GM19025 (cell line): ENCODE results near the gene AKTIP.
"Not testable (repeated sequence)": the region's sequence is repeated elsewhere in the genome, so short reads cannot be mapped to it uniquely, and the experiment has no call there.

ENCODE experiments used
- ATAC-seq: cut with Tn5 transposase; IDR thresholded peaks from one replicate; pipeline ENCODE4 v1.9.1; 2021; ENCODE audit warnings: mild to moderate bottlenecking, low read depth, moderate library complexity; ENCODE audit not compliant: unreplicated experiment

Gene AKTIP

GRCh38 chr16:53502331-53503269 is at the start of gene AKTIP:
AKTIP (minus strand) TSS chr16:53503209; CDS start chr16:53500259, 2,950 bp downstream.
- ATAC-seq = peak; percentile 15

- peak; percentile 54 for ATAC-seq
Measured at GRCh38 chr16:53549970-53550690, 47.1 kb upstream of the AKTIP start.

GRCh38 chr16:53546988-53547391 is 44.0 kb upstream of the AKTIP start:
- ATAC-seq = no peak

- no peak for ATAC-seq
Measured at GRCh38 chr16:53545433-53545832, 42.4 kb upstream of the AKTIP start.

DNA sequence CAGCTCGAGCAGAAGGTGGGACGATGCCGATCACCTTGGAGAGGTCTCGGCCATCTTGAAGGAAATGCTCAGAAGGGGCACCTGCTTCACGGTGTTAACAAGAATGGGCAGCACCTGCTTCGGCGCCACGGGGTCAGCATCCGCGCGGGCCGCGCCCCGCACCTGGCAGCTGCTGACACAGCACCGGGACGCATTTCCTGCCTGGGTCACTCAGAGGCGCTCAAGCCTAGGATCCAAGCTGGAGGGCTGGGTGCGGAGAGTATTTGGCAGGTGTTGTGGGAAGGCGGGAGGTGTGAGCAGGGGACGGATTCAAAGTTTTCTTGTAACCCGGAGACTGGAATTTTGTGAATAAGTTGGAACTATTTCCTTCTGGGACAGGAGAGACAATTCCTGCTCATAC is 39.3 kb upstream of the AKTIP start:
- no peak for ATAC-seq

- no peak for ATAC-seq
Measured at GRCh38 chr16:53541326-53541725, 38.3 kb upstream of the AKTIP start.

GRCh38 chr16:53539759-53540718 is 37.0 kb upstream of the AKTIP start:
- ATAC-seq = not testable (repeated sequence)

DNA sequence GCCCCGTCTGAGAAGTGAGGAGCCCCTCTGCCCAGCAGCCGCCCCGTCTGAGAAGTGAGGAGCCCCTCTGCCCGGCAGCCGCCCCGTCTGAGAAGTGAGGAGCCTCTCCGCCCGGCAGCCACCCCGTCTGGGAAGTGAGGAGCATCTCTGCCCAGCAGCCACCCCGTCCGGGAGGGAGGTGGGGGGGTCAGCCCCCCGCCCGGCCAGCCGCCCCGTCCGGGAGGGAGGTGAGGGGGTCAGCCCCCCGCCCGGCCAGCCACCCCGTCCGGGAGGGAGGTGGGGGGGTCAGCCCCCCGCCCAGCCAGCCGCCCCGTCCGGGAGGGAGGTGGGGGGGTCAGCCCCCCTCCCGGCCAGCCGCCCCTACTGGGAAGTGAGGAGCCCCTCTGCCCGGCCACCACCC is 36.3 kb upstream of the AKTIP start:
- ATAC-seq = not testable (repeated sequence)

- no peak for ATAC-seq
Measured at GRCh38 chr16:53537626-53538025, 34.6 kb upstream of the AKTIP start.

- no peak for ATAC-seq
Measured at GRCh38 chr16:53534206-53534605, 31.2 kb upstream of the AKTIP start.

GRCh38 chr16:53530741-53531140 is 27.7 kb upstream of the AKTIP start:
- ATAC-seq = no peak

GRCh38 chr16:53530046-53530445 is 27.0 kb upstream of the AKTIP start:
- no peak for ATAC-seq

DNA sequence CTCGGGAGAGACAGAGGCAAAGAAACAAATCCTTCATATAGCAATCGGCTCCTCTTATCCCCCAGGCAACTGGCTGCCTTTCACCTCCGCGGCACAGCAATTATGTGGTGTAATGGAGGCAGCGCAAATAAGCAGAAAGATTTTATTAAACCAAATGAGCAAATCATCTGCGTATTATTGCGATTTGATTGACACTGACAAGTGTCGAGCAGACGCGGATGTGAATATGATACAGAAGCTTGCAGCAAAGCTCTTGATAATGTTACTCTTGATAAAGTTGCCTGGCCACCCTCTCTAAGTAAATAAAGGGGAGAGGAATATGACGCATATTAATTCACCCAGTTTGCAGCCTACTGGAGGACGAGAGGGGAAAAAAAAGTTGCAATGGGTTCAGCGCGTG is 26.5 kb upstream of the AKTIP start:
- ATAC-seq = no peak

DNA sequence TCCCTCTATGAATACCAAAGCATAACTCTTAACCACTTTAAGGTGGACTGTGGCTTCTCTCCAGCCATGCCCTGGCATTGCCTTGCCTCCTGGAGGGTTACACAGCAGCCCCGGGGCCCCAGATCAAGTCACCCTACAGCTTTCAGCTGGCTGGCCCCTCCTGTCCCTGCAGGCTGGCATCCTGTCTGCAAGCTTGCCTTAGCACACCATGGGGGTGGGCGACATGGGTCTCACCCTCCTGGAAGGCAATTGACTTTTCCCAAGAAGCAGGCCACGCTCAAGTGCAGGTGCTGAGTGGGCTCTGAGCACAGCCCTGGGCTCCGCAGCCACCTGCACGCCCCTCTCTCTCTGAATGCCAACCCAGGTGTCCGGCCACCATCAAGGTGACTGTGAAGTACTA is 25.8 kb upstream of the AKTIP start:
- no peak for ATAC-seq

DNA sequence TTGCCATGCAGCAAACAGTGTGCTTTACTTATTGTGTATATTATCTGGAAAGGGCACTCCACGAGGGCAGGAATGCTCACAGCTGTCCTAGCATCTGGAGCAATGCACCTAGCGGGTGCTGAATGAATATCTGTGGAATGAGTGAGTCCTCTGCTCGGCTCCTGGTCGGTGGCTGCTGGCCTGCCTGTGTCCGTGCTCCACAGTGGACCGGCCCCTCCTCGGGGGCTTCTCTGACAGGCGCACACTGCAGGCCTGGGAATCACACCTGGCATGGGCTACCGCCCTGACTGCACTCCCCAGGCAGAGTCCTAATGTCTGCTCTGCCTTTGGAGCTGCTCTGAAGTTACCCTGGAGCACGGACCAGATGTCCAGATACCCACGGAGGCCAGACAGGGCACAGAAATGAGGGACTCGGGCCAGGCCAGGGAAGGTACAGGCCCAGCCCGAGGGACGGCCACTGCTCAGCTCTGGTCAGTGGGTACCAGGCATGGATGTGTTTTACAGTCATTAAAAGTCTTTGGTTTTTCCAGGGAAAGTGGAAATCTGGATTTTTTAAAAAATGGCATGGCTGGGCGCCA is 21.1 kb upstream of the AKTIP start:
- no peak for ATAC-seq

GRCh38 chr16:53523126-53523804 is 20.3 kb upstream of the AKTIP start:
- ATAC-seq = no peak

DNA sequence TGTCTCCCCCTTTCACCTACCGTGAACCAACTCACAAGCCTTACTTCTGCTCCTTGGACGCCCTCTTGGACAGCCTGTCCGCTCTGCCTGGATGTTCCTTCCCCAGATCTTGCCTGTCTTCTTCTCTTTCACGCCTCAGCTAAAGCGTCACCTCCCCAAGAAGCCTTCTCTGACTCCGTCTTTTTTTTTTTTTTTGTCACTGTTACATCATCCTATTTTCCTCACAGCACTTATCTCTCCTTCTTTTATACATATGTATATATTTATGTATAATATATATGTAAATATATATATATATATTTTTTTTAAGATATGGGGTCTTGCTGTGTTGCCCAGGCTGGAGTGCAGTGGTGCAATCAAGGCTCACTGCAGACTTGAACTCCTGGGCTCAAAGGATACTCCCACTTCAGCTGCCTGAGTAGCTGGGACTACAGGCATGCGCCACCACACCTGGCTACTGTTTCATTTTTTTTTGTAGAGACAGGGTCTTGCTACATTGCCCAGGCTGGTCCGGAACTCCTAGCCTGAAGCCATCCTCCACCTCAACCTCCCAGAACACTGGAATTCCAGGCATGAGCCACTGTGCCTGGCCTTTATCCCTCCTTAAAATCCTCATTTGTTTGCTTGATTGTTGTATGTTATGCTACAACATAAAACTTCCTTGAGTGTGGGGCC is 16.5 kb upstream of the AKTIP start:
- ATAC-seq = no peak

DNA sequence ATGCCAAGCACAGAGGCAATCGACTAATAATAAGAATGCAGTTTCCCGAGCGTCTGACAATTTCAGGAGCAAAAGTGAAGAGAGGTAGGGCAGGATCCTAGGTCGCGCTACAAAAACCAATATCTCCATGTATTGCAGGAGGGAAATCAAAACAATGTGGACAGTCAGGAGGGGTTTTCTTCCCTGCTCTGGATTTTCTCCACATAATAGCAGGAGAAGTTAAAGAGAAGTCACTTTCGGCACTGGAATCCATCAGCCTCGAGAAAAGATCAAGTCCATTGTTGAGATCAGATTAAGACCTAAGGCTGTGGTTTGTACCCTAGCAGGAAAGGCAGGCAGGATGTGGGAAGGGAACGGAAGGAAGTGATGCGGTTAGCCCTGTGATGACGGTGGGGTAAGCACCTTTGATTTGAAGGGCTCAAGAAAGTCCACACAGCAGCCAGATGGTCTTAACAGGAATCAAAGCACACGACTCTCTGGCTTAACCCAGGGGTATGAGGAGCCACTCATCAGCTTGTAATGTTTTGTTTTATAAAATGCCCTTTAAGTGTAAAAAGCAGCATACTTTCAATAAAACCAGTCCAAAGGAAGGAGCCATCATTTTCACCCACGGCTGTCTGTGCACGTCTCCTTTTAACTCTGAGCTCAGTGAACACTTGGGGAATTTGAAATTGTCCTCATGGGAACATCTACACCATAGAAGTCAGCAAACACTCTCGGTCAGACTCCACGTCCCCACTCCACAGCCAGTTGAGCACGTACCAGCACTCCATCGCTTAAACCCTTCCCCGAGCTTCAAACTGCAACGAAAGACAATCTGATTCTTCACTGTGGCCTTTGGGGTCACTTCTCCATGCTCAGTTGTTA is 15.8 kb upstream of the AKTIP start:
- peak; percentile 84 for ATAC-seq
